ENCODE measurements around the gene PRKAG2. TPM values are rescaled to one million over a fixed set of nuclear protein-coding genes. Genes with fewer than 3 reads are reported as not detected.

PRKAG2 gene
- total RNA-seq, 1 donor from 2014 or later: 35.6 TPM

- Histone ChIP-seq H3K36me3 (no peaks in the 10 kb centered on the region), H3K27ac (no peak overlapping the region), H3K4me1 (peaks cover 10% of the 10 kb centered on the region), H3K9me3 (no peaks in the 10 kb centered on the region), H3K27me3 (no peaks in the 10 kb centered on the region), H3K4me3 (no peak overlapping the region)
- TF ChIP-seq CTCF (IDR thresholded peaks at IDR 0.05): no peak
- intact Hi-C loops (cut with DNase I): no loop called here
- ATAC-seq (no peak), DNase-seq (no peak)
These were observed 89.6 kb downstream of the PRKAG2 start for GRCh38 chr7:151787348-151787747.

GRCh38 chr7:151786936-151787335 is 90.0 kb downstream of the PRKAG2 start:
- Histone ChIP-seq H3K27ac (no peak overlapping the region), H3K27me3 (no peaks in the 10 kb centered on the region), H3K36me3 (no peaks in the 10 kb centered on the region), H3K9me3 (no peaks in the 10 kb centered on the region), H3K4me1 (peaks cover 10% of the 10 kb centered on the region), H3K4me3 (no peak overlapping the region)
- DNase-seq (no peak), ATAC-seq (no peak)
- TF ChIP-seq CTCF (IDR thresholded peaks at IDR 0.05): no peak
- intact Hi-C loops (cut with DNase I): no loop called here

- Histone ChIP-seq H3K27me3 (no peaks in the 10 kb centered on the region), H3K9me3 (no peaks in the 10 kb centered on the region), H3K27ac (no peak overlapping the region), H3K4me1 (peaks cover 10% of the 10 kb centered on the region), H3K4me3 (no peak overlapping the region), H3K36me3 (no peaks in the 10 kb centered on the region)
- ATAC-seq: no peak
- no peak for DNase-seq
- TF ChIP-seq CTCF (IDR thresholded peaks at IDR 0.05): no peak
- intact Hi-C loops (cut with DNase I): no loop called here
These were observed 90.7 kb downstream of the PRKAG2 start for GRCh38 chr7:151786241-151786640.

- no peaks in the 10 kb centered on the region for H3K9me3 ChIP-seq
- peaks cover 10% of the 10 kb centered on the region for H3K4me1 ChIP-seq
- DNase-seq (no peak), ATAC-seq (no peak)
- H3K27ac ChIP-seq: no peak overlapping the region
- H3K27me3 ChIP-seq: no peaks in the 10 kb centered on the region
- no peak for TF ChIP-seq CTCF (IDR thresholded peaks at IDR 0.05)
- H3K36me3 ChIP-seq: peaks cover 5% of the 10 kb centered on the region
- no peak overlapping the region for H3K4me3 ChIP-seq
- intact Hi-C loops (cut with DNase I): no loop called here
These were observed 91.3 kb downstream of the PRKAG2 start for GRCh38 chr7:151785681-151785965.

GRCh38 chr7:151784853-151785680 is 91.8 kb downstream of the PRKAG2 start:
- H3K9me3 ChIP-seq: no peaks in the 10 kb centered on the region
- peaks cover 6% of the 10 kb centered on the region for H3K36me3 ChIP-seq
- intact Hi-C loops (cut with DNase I): no loop called here
- no peak overlapping the region for H3K4me3 ChIP-seq
- no peaks in the 10 kb centered on the region for H3K27me3 ChIP-seq
- H3K4me1 ChIP-seq: peaks cover 10% of the 10 kb centered on the region
- no peak overlapping the region for H3K27ac ChIP-seq
- DNase-seq: no peak
- no peak for TF ChIP-seq CTCF (IDR thresholded peaks at IDR 0.05)
- no peak for ATAC-seq

Measured in upper lobe of right lung (tissue), 1 donor.